ENCODE data around the gene GRID1.

Gene GRID1

GRCh38 chr10:86368046-86368445 lies 1.5 kb upstream of the GRID1 start:
- no peak for DNase-seq

DNA sequence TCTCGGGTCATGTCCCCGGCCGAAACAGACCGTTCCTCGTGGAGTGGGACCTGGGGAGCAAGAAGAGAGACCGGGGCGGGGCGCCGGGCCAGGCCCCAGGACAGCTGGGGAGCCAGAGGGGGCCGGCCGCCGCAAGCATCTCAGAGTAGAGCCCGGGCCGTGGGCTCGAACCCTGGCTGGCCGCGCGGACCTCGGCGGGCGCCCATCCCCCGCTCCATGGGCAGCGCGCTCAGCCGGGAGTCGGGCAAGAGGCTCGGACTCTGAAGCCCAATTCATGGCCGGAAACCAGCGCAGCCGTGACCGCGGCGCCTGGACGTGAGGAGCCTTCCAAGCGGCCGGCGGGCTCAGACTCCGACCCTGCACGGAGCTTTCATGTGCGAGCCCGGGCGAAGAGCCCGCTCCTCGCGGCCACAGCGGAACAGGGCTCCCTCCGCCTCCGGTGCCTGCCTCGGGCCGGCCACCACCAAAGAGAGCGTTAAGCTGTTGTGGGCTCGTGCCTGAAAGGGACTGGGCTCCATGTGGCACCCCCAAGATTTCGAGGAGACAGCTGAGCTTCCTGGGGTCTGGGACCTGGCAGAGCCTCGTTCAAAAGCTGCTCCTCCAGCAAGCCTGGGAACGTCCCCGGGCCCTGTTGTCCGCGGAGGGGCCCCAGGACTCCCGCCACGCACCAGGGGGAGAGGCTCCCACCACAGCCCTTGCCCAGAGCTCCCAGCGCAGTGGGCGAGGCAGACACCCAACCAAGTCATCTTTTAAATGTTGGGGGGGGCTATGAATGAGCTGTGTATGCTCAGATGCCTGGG lies 757 bp upstream of the GRID1 start:
- DNase-seq: no peak

GRCh38 chr10:86366902-86367151 lies 232 bp upstream of the GRID1 start:
- no peak for DNase-seq

GRCh38 chr10:86365346-86366032 lies 1.1 kb downstream of the GRID1 start:
- DNase-seq: no peak

GRCh38 chr10:86364491-86365345 lies 1.9 kb downstream of the GRID1 start:
- DNase-seq: no peak

DNA sequence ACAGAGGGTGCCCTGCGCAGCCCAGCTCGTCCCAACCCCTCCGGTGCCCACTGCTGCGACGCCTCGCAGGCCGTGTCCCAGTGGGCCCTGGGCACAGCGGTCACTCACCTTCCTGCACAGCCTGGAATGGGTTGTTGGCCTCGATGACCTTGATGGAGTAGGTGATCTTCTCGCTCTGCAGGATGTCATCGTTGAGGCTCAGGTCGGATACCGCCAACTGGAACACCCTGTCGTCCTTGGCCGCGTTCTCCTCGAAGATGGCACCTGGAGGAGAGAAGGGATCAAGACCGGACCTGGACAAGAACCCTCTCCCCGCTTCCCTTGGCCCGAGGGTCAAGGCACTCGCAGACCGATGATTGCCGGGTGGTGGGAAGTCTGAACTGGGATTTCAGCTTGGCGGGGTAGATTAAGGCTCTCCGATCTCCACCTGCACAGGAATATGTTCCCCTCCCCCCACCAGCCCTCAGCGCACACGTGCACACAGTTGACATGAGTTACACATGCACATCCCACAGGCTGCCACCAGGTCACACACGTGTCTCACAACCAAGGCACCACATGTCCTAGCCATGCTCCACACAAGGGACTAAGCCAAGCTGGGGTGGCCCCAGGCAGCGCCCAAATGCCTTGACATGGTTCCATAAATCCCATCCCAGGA lies 2.6 kb downstream of the GRID1 start:
- DNase-seq: no peak

DNA sequence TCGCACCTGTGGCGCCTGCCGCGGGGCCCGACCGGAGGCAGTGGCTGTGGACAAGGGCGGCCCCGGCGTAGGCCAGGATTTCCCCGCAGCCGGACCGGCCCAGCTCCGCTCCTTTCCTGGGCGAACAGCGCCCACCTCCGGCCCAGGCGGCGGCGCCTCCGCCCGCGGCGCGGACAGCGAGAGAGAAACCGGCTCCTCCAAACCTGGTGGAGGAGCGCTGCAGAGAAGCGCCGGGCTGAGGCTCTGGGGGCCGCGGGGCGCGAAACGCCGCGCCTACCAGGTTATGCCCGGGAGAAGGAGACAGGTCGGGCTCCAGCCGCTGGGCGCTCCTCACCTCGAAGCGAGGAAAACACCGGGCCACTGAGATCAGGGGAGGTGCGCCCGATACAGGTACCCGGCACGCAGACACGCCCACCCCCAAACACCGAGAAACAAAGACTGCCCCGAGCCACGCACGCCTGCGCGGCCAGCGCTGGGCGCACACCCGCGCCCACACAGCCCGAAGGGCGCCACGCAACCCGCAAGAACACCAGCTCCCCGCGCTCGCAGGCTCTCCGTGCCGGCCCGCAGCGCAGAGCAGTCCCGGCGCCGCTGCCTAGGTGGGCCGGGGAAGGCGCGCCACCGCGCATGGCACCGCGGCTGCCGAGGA lies 3.3 kb downstream of the GRID1 start:
- no peak for DNase-seq

DNA sequence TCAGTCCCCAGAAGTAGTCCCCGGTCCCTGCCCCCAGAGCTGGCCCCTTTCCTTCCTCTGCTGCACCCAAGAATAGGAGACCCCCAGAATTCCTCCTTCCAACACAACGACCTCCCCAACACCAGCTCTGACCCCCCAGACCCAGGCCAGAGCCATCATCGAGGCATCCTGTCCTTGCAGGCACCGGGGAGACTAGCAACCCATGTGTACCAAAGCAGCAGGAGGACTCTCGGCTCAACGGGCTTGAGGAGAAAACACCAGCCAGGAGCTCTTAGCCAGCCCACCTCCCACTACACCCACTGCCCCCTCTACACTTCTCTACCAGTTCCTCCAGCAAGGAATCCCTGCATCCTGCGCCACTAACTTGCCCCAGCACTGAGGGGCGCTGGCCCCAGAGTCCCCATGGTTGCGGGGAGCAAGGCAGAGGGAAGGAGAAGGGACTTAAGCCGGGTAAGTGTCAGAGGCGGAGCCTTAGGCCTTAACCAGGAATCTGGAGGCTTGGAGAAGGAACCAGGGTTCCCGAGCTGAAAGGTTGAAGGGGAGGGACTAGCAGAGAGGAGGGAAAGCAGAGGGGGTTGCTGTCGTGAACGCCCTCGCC lies 3.9 kb downstream of the GRID1 start:
- DNase-seq: no peak

DNA sequence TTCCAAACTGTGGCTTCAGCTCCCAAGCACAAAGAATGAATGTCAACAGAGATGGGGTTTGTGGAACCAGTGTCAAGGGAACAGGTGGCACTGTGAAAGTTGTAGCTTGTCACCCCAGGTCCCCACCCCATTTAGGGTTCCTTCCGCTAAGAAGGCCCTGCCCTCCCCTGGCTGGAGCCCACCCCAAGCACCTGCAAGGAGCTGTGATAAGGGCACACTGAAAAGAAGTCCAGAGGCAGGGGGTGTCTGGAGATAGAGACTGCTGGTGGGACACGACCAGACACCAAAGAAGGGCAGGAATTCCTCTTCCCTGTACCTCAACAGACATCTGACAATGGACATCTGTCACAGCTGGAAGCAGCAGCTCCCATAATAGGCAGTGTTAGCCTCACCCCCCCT lies 4.5 kb downstream of the GRID1 start:
- no peak for DNase-seq

DNA sequence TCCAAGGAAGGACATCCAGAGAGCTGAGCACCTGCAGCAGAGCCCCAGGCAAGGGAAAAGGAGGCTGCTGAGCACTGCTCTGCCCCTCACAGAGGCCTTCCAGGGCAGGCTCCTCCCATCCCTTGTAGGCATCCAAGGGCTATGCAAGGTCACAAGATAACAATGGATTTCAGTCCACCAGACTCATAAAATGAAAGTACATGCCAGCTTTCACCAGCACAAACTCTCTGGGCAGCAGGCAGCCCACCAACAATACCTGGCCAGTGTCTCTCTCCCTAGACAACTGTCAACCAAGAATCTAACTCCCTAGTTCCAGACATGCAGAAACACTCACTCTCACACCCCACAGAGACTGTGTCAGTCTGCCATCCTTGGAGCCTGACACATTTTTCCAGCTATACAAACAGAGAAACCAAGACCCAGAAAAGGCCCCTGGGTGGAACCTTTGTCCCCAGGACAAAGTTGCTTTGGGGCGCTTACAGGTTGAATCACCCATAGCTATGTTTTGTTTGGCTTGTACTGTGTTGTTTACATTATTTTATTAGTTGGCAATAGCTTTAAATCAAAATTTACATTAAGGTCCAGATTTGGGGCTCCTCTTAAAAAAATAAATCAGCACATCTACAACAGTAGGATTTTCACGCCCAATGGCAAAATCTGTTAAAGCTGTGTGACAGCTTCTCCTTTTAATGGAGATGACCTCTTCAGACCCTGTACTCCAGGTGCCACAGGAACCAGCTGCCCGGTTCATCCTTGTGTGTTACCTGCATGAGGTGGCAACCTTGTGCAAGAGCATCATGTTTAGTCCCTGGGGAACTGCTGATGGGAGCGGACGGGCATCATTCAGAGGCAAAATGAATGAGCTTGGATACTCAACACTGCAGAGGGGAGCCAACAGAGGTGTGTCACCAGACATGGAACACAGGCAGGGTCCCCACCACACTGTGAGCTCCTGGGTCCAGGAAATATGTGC lies 5.2 kb downstream of the GRID1 start:
- DNase-seq: no peak

- DNase-seq: no peak
Observed at GRCh38 chr10:86360657-86361056, 5.9 kb downstream of the GRID1 start.

DNA sequence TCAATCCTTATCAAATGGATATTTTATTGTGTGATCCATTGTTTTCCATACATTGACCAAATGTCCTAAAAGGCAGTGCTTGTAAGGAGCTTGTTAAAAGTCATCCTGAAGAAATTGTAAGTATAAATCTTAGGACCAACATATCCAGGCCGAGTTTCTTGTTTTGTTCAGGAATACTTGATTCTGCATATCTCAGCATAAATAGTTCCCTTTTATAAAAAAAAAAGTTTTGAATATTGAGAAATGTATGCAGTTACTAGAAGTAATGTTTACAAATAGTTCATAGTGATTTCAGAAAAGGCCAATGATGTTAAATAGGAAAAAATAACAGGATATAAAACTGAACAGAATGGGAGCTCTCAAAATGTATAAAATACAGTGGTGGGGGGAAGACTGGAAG lies 6.6 kb downstream of the GRID1 start:
- DNase-seq: no peak

DNA sequence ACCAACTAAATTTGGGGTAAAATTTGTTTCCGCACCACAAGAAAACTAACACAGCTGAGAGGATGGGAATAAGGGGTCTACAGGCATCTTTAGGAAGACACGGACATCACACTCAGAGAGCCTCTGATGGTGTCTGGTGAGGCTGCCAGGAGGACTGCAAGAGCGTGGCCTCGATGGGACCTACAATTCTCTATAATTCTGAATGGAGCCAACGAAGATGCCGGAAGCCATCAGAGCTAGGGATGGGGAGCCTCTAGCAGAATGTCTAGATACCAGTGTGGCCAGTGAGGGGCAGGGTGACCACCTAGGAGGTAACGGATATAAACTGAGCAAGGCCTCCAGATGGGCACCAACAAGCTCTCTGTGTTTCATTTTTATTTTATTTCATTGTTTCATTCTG lies 7.5 kb downstream of the GRID1 start:
- DNase-seq: no peak

DNA sequence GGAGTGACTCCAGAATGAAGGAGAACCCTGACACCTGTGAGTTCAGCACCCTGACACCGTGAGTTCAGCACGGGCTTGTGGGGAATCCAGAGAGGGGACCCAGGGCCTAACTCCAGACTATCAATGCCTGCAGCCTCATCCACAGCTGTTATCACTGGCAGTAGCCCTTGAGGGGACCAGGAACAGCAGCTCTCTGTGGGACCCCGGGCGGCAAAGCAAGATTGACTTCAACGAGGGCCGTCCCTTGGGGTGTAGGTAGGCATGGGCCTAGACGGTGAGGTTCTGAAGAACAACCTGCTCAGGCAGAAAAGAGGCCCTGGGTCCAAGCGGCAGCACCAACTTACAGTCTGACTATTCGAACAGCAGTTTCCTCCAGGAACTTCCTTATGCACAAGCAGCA lies 8.9 kb downstream of the GRID1 start:
- no peak for DNase-seq

- no peak for DNase-seq
Observed at GRCh38 chr10:86357041-86357440, 9.6 kb downstream of the GRID1 start.

GRCh38 chr10:86356296-86356695 lies 10.3 kb downstream of the GRID1 start:
- DNase-seq: no peak

DNA sequence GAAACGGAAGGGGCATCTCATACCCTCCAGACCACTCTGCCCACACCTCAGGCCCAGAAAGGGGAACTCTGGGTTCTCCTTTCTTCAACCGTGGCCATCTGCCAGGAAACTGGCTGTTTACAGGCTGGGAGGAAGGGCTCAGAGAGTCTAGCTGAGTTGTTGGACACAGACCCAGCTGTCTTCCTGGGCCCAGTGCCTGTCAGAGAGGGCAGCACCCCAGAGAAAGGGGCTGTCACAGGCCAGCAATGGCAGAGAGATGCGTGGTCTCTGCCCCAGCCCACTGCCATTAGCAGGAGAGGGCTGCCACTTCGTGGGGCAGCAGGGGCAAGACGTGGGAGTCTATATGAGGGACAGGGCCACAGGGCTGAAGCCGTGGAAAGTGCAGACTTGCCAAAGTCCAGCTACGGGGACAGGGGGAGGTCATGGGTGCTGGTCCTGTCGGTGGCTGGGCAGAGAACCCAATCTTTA lies 11.0 kb downstream of the GRID1 start:
- DNase-seq: no peak

GRCh38 chr10:86354761-86355540 lies 11.6 kb downstream of the GRID1 start:
- DNase-seq: no peak

GRCh38 chr10:86353506-86354485 lies 12.8 kb downstream of the GRID1 start:
- no peak for DNase-seq
